GM12878 (cell line): ENCODE results near the gene PCSK6. TPM values are rescaled to one million over a fixed set of nuclear protein-coding genes. Genes with fewer than 3 reads are reported as not detected.
A peak's percentile ranks its signal among the peaks of the same experiment; 100 is the strongest.

Experiments used
- ATF2 ChIP-seq: IDR thresholded peaks from 2 replicates; pipeline ENCODE4 v1.6.1; 2012; ENCODE audit warnings: low read length, inconsistent platforms
- BHLHE40 ChIP-seq, 2 experiments: fragments of 450-650 bp in 1 of 2; IDR thresholded peaks; 2 replicates each; pipeline ENCODE4 v1.6.1; 2011 to 2017; ENCODE audit warnings: low read depth in 2 of 2, borderline replicate concordance in 1 of 2, improper control_type of control experiment in 1 of 2, low read length in 1 of 2, mild to moderate bottlenecking in 1 of 2
- CHD1 ChIP-seq: IDR thresholded peaks from 2 replicates; pipeline ENCODE4 v1.6.1; 2012; ENCODE audit warnings: low read depth, low read length, improper control_type of control experiment
- FOXM1 ChIP-seq: IDR thresholded peaks from 2 replicates; pipeline ENCODE4 v1.6.1; 2012; ENCODE audit warnings: low read depth, mild to moderate bottlenecking, inconsistent platforms, low read length, moderate library complexity
- IRF5 ChIP-seq: fragments of 450-650 bp; IDR thresholded peaks from 2 replicates; pipeline ENCODE4 v1.6.1; 2017; ENCODE audit warnings: borderline replicate concordance
- JUND ChIP-seq: IDR thresholded peaks from 2 replicates; pipeline ENCODE4 v1.6.1; 2012; ENCODE audit warnings: low read depth, mild to moderate bottlenecking, low read length, improper control_type of control experiment, moderate library complexity
- MTA2 ChIP-seq: fragments of 450-650 bp; IDR thresholded peaks from 2 replicates; pipeline ENCODE4 v1.6.1; 2016; ENCODE audit warnings: low read depth, mild to moderate bottlenecking, moderate library complexity
- MTA3 ChIP-seq: IDR thresholded peaks from 2 replicates; pipeline ENCODE4 v1.6.1; 2012; ENCODE audit warnings: low read length, inconsistent platforms, borderline replicate concordance
- NFIC ChIP-seq: IDR thresholded peaks from 2 replicates; pipeline ENCODE4 v1.6.1; 2012; ENCODE audit warnings: low read depth, mild to moderate bottlenecking, inconsistent platforms, low read length, moderate library complexity
- NFYB ChIP-seq: IDR thresholded peaks from 2 replicates; pipeline ENCODE4 v1.6.1; 2011; ENCODE audit warnings: low read depth, mild to moderate bottlenecking, low read length, improper control_type of control experiment, moderate library complexity; ENCODE audit not compliant: insufficient read depth
- PKNOX1 ChIP-seq: fragments of 450-650 bp; IDR thresholded peaks from 2 replicates; pipeline ENCODE4 v1.6.1; 2016; ENCODE audit warnings: mild to moderate bottlenecking
- RAD51 ChIP-seq: fragments of 450-650 bp; IDR thresholded peaks from 2 replicates; pipeline ENCODE4 v1.6.1; 2016; ENCODE audit warnings: moderate library complexity, mild to moderate bottlenecking, inconsistent platforms
- RUNX3 ChIP-seq: IDR thresholded peaks from 2 replicates; pipeline ENCODE4 v1.6.1; 2012; ENCODE audit warnings: low read length, inconsistent platforms
- SMAD1 ChIP-seq: fragments of 450-650 bp; IDR thresholded peaks from 2 replicates; pipeline ENCODE4 v1.6.1; 2018; ENCODE audit warnings: mild to moderate bottlenecking, low read depth; ENCODE audit not compliant: partially characterized antibody
- TARDBP ChIP-seq: IDR thresholded peaks from 2 replicates; pipeline ENCODE4 v1.6.1; 2016; ENCODE audit warnings: borderline replicate concordance
- TCF12 ChIP-seq: IDR thresholded peaks from 2 replicates; pipeline ENCODE4 v1.6.1; 2011; ENCODE audit warnings: low read depth, mild to moderate bottlenecking, low read length
- WRNIP1 ChIP-seq: IDR thresholded peaks from 2 replicates; pipeline ENCODE4 v1.6.1; 2011; ENCODE audit warnings: low read depth, low read length, improper control_type of control experiment, borderline replicate concordance
- YBX1 ChIP-seq: fragments of 450-650 bp; IDR thresholded peaks from 2 replicates; pipeline ENCODE4 v1.6.1; 2016; ENCODE audit warnings: antibody characterized with exemption
- polyA plus RNA-seq, 11 experiments: library from polyadenylated mRNA; depleted of rRNA in 4 of 11; unstranded in 6 of 11; stranded (reverse) in 5 of 11; fragments of >200 nt; fragmentation: Nextera tagmentation in 4 of 11; fragmentation: Illumina TruSeq in 1 of 11; extraction: Ambion mirVana in 4 of 11; extraction: Trizol in 1 of 11; gene quantifications; 1 replicate in 1 of 11; 2 replicates in 10 of 11; pipeline versions ENCODE4 v1.2.1 to v1.2.3, GENCODE V29; 2011 to 2016; ENCODE audit warnings: inconsistent platforms in 2 of 11, missing spikeins in 2 of 11, low read depth in 1 of 11
- total RNA-seq, 4 experiments: library from RNA; depleted of rRNA in 3 of 4; stranded (reverse); fragments of >200 nt in 3 of 4; fragmentation: Illumina TruSeq in 1 of 4; extraction: Trizol in 1 of 4; gene quantifications; 2 replicates each; pipeline versions ENCODE4 v1.2.1 to v1.2.3, GENCODE V29; 2013 to 2021
- TF ChIP-seq, protein P1 (sequence below): fragments of 450-650 bp; formaldehyde crosslinking; IDR thresholded peaks from 2 replicates; pipeline ENCODE4 v1.4.0; 2020; ENCODE audit warnings: mild to moderate bottlenecking, moderate library complexity
- TF ChIP-seq, protein P2 (sequence below): fragments of 450-650 bp; IDR thresholded peaks from 2 replicates; pipeline ENCODE4 v1.6.1; 2017; ENCODE audit warnings: mild to moderate bottlenecking, moderate library complexity

Gene PCSK6
- total and polyA plus RNA-seq, 10 of the 15 experiments (the other 5 are each of a cell fraction or from before 2014, with no cell fraction given), result 0.19 to 0.67 (median 0.25) TPM; not detected in 4

GRCh38 chr15:101407439-101407838 is 82.1 kb downstream of the PCSK6 start (continued):
- TF ChIP-seq PKNOX1 (no peak), YBX1 (no peak), JUND (no peak), NFIC (no peak), IRF5 (no peak), FOXM1 (no peak), MTA2 (peak; percentile 42; the same call in 1 of the 2 replicates), SMAD1 (no peak), BHLHE40 (IDR thresholded peaks at IDR 0.05; ENCODE audit: borderline replicate concordance in 1 of 2, low read depth in 2 of 2, low read length in 1 of 2) (peak; percentile 28 to 72; a peak in 2 of 4 replicates), ATF2 (peak; percentile 29; the same call in 1 of the 2 replicates), RUNX3 (peak; percentile 93), RAD51 (no peak), MTA3 (no peak), CHD1 (no peak), NFYB (no peak), TARDBP (no peak), WRNIP1 (no peak), TCF12 (peak; percentile 91)
- TF ChIP-seq, protein P1, sequence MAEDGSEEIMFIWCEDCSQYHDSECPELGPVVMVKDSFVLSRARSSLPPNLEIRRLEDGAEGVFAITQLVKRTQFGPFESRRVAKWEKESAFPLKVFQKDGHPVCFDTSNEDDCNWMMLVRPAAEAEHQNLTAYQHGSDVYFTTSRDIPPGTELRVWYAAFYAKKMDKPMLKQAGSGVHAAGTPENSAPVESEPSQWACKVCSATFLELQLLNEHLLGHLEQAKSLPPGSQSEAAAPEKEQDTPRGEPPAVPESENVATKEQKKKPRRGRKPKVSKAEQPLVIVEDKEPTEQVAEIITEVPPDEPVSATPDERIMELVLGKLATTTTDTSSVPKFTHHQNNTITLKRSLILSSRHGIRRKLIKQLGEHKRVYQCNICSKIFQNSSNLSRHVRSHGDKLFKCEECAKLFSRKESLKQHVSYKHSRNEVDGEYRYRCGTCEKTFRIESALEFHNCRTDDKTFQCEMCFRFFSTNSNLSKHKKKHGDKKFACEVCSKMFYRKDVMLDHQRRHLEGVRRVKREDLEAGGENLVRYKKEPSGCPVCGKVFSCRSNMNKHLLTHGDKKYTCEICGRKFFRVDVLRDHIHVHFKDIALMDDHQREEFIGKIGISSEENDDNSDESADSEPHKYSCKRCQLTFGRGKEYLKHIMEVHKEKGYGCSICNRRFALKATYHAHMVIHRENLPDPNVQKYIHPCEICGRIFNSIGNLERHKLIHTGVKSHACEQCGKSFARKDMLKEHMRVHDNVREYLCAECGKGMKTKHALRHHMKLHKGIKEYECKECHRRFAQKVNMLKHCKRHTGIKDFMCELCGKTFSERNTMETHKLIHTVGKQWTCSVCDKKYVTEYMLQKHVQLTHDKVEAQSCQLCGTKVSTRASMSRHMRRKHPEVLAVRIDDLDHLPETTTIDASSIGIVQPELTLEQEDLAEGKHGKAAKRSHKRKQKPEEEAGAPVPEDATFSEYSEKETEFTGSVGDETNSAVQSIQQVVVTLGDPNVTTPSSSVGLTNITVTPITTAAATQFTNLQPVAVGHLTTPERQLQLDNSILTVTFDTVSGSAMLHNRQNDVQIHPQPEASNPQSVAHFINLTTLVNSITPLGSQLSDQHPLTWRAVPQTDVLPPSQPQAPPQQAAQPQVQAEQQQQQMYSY (CRISPR knock-in tag), result no peak
- TF ChIP-seq, protein P2, sequence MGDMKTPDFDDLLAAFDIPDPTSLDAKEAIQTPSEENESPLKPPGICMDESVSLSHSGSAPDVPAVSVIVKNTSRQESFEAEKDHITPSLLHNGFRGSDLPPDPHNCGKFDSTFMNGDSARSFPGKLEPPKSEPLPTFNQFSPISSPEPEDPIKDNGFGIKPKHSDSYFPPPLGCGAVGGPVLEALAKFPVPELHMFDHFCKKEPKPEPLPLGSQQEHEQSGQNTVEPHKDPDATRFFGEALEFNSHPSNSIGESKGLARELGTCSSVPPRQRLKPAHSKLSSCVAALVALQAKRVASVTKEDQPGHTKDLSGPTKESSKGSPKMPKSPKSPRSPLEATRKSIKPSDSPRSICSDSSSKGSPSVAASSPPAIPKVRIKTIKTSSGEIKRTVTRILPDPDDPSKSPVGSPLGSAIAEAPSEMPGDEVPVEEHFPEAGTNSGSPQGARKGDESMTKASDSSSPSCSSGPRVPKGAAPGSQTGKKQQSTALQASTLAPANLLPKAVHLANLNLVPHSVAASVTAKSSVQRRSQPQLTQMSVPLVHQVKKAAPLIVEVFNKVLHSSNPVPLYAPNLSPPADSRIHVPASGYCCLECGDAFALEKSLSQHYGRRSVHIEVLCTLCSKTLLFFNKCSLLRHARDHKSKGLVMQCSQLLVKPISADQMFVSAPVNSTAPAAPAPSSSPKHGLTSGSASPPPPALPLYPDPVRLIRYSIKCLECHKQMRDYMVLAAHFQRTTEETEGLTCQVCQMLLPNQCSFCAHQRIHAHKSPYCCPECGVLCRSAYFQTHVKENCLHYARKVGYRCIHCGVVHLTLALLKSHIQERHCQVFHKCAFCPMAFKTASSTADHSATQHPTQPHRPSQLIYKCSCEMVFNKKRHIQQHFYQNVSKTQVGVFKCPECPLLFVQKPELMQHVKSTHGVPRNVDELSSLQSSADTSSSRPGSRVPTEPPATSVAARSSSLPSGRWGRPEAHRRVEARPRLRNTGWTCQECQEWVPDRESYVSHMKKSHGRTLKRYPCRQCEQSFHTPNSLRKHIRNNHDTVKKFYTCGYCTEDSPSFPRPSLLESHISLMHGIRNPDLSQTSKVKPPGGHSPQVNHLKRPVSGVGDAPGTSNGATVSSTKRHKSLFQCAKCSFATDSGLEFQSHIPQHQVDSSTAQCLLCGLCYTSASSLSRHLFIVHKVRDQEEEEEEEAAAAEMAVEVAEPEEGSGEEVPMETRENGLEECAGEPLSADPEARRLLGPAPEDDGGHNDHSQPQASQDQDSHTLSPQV, result no peak
